Colon (tissue), 2 donors: ENCODE results near the gene PARD3B.

Source experiments
- FAIRE-seq: peaks from 2 replicates; lab custom pipeline; 2012; peaks lifted over from hg19 to GRCh38; lab: Jason Lieb, UNC
- donor health status: control.
- donor health status: control.

The PARD3B gene

DNA sequence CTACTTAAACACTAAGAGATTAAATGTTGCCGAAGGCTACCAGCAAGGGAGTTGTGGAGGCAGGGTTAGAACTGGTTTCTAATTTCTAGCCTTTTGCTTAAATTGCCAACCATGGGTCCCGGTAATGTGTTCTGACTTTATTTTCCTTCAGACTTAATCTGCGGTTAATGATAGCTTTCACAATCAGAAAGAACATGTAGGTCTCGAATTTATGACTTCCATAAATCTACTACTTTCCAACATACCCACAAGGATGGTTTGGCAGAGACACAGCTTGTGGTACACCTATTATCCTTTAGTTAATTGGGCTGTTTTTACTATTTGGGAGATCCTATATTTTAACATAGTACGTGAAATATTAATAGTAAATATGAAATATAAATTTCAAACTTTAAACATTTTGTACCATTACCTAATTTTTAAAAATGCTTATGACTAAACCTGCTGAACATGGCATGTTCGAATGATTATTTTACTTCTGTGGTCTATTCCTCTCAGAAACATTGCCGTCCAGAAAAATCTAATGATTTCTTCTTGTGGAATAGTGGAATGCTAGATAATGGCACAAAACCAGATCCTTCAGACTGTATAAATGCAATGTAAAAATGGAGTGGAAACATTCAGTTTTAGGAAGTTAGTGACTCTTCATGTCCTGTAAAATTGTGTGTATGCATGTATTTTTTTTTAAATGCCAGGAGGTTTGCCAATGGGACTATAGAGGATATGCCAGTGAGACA, 41.3 kb downstream of the PARD3B start:
- no peak for FAIRE-seq

GRCh38 chr2:204590063-204590462, 44.8 kb downstream of the PARD3B start:
- FAIRE-seq: no peak

DNA sequence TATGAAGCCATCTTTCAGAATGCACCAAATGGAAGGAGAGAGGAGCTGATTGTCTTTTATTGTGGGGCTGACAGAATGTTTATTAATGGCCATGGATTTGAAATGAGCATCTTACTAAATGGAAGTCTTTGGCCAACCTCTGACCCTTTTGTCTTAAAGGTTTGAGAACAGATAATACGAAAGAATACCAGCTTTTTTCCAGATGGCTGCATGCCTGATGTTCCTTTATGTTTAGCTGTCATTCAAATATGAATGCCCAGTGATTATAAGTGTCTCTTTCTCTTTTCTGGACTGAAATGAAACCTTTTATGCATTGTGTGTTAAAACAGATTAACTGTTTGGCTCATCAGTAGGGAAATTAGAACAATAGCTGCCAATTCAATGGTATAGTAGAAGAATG, 46.0 kb downstream of the PARD3B start:
- no peak for FAIRE-seq

GRCh38 chr2:204604061-204604460, 58.8 kb downstream of the PARD3B start:
- no peak for FAIRE-seq

DNA sequence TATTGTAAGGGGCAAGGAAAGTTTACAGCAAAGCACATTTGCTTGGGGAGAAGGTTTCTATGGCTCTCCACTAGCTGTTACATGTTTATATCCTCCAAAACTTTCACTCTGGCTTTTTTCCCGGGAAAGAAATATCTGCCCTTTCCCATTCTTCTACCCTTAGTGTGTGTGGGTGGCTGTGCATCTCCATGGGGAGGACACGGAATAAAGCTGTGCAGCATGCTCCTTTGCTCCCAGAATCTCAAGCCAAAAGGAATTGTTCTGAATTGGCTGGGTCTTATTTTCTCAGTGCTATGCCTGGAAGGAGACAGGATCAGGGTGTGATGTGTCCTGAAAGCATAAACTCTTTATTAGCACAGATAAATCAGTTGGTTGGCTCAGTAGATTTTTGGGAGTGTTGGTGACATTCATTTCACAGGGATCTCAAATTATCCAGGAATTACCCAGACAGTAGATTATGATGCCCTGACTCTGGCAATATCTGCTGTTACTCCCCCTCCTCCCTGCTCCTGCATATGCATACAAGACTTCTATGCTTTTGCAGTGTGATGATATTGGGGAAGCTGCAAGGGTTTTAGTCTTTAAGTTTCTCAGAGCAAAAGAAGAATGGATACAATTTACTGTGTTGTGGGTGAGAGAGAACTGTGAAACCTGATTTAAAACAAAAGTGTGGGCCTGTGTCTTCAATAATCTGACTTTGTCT, 63.1 kb downstream of the PARD3B start:
- FAIRE-seq: no peak

DNA sequence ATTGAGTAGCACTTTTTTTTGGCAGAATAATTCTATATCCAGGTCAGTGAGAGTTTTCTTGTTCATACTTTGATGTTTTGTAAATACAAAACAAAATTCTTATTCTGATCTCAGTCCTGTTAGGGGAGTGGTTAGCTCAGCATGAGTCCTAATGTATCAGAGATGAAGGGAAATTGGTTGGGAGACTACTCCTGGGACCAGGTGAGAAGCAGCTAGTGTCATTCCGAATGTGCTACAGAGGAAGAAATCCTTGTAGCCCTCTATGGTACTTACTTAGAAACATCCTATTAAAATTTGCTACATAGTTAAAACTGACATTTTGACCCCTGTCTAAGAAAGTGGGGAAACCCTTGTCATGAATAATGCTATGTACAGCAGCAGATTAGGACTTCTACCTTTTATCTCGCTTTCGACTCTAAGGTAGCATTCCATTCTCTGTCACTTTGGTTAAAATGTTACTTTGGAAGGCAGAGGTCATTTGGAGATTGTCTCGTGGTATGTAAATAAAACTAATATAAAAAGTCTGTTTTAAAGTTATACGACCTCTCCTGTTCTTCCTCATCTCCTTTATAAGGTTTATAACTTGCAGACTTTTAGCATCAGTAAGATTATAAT, 65.8 kb downstream of the PARD3B start:
- no peak for FAIRE-seq

DNA sequence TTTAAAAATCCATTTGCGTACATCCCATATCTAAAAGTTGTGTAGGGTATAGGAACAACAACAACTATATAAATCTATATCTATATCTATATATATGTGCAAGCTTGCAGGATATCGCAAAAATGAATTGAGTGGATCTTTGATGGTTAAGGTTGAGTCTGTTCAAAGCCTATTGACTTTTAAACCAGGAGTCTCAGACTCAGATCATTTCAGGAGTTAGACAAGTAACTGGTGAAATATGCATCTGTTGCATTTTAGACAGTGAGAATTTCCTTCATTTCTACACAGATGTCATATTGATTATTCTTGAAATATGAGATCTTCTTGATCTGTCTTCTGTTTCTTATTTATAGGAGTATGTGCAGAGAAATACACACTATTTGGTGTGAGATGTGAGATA, 66.5 kb downstream of the PARD3B start:
- no peak for FAIRE-seq

DNA sequence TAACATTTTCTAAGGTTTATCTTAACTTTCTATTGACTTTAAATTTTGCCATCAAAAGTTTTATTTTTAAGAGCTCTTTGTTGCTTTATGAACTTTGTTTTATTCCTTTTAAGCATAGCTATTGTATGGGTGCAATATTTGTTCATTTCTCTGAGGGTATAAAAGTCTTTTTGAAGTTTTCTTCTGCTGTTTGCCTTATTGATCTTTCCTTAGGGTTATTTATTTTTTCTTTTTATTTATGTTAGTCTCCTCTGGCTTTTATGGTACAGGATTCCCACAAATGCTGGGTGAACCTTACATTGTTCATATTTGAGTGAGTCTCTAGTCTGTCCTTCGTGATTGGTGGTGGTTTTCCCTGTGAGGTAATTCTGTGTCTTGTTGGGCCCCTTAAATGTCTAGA, 68.4 kb downstream of the PARD3B start:
- no peak for FAIRE-seq

DNA sequence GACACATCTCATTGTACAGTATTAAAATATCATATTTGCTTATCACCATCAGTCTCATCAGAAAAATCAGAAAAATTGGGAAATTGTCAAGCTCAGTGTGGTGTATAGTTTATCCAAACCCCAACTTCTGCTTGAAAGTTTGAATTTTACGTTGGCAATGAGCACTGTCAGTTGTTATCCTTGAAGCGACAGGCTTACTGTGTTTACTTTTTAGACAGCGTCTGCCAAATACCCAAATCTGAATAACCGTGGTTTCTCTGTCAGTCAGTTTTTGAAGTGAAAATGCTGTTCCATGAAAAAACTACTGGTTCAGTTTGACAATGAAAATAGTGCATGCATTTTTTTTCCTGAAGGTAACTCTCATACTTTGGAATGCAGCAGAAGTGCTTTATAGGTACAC, 70.2 kb downstream of the PARD3B start:
- no peak for FAIRE-seq

GRCh38 chr2:204625135-204625534, 79.9 kb downstream of the PARD3B start:
- FAIRE-seq: no peak

GRCh38 chr2:204628926-204629712, 83.8 kb downstream of the PARD3B start:
- no peak for FAIRE-seq

DNA sequence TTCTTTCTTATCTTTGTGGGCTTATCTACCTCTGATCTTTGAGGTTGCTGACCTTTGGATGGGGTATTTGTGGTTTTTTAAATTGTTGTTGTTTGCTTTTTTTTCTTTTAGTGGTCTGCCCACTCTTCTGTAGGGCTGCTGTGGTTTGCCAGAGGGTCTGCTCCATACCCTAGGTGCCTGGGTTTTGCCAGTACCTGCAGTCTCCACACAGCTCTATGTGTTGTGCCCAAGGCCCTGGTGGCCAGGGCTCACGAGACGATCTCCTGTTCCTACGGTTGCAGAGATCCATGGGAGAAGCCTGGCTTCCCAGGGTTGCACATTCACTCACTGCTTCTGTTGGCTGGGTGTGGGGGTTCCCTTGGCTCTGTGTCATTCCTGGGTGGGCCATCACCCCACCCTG, 87.1 kb downstream of the PARD3B start:
- no peak for FAIRE-seq

- FAIRE-seq: no peak
These were observed 89.3 kb downstream of the PARD3B start for GRCh38 chr2:204634564-204634963.

- FAIRE-seq: no peak
These were observed 90.2 kb downstream of the PARD3B start for GRCh38 chr2:204635478-204635877.

- no peak for FAIRE-seq
These were observed 93.4 kb downstream of the PARD3B start for GRCh38 chr2:204638471-204639194.

DNA sequence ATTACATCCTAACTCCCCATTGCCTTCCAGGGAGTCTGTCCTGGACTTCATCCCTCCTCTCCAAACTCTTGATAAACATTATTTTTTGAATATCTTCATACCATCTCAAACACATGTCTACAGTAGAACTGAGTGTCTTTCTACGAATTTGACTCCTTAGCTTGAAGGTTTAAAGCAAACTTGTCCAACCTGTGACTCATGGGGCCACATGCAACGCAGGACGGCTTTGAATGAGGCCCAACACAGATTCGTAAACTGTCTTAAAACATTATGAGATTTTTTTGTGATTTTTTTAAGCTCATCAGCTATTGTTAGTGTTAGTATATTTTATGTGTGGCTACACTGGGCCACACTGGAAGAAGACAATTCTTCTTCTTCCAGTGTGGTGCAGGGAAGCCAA, 98.1 kb downstream of the PARD3B start:
- no peak for FAIRE-seq

GRCh38 chr2:204645018-204645773, 99.9 kb downstream of the PARD3B start:
- no peak for FAIRE-seq

- no peak for FAIRE-seq
These were observed 102.4 kb downstream of the PARD3B start for GRCh38 chr2:204647626-204648025.

GRCh38 chr2:204650611-204651010, 105.3 kb downstream of the PARD3B start:
- no peak for FAIRE-seq

GRCh38 chr2:204652063-204652462, 106.8 kb downstream of the PARD3B start:
- no peak for FAIRE-seq

DNA sequence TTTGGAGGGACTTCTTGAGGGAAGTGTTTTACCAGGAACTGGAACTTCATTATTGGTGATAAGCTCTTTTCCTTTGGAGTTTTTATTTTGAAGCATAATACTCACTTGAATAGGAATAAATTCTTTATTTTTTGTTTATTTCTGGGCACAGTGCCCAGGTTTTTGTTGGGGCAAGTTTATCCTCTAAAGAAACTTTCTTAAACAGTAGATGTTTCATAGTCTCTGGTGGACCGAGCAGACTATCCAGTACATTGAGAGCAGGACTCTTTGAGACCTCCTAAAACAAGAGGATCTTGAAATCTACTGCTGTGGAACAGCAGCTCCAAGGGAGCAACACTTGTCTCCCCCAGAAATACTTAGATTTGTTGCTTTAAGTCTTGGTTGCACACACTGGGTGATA, 109.4 kb downstream of the PARD3B start:
- no peak for FAIRE-seq
